Activated CD4-positive, CD25-positive, alpha-beta regulatory T cell (primary cell): ENCODE results near the gene OBSCN.
A peak's percentile ranks its signal among the peaks of the same experiment; 100 is the strongest.

Experiments used
- DNase-seq, 4 experiments: peaks; one replicate each; lab custom pipeline; 2025; lab: John Stamatoyannopoulos, UW

The OBSCN gene

GRCh38 chr1:228368801-228369607 is 161.2 kb downstream of the OBSCN start:
- no peak for DNase-seq

GRCh38 chr1:228369608-228370438 is 162.0 kb downstream of the OBSCN start:
- no peak for DNase-seq

GRCh38 chr1:228370439-228370940 is 162.6 kb downstream of the OBSCN start:
- no peak for DNase-seq

GRCh38 chr1:228370941-228371740 is 163.3 kb downstream of the OBSCN start:
- DNase-seq = no peak

- no peak for DNase-seq
Observed at GRCh38 chr1:228371741-228372182, 163.9 kb downstream of the OBSCN start.

GRCh38 chr1:228372183-228373003 is 164.5 kb downstream of the OBSCN start:
- DNase-seq = no peak

GRCh38 chr1:228373004-228373680 is 165.3 kb downstream of the OBSCN start:
- DNase-seq = no peak

- DNase-seq = no peak
Observed at GRCh38 chr1:228373681-228374571, 166.1 kb downstream of the OBSCN start.

GRCh38 chr1:228374711-228375577 is 167.1 kb downstream of the OBSCN start:
- no peak for DNase-seq

GRCh38 chr1:228375578-228376261 is 167.9 kb downstream of the OBSCN start:
- DNase-seq = no peak

GRCh38 chr1:228376262-228376628 is 168.4 kb downstream of the OBSCN start:
- DNase-seq = no peak

- DNase-seq = no peak
Observed at GRCh38 chr1:228376651-228377631, 169.1 kb downstream of the OBSCN start.

- no peak for DNase-seq
Observed at GRCh38 chr1:228377664-228378089, 169.8 kb downstream of the OBSCN start.

- peak in 1 of 4 experiments; percentile 22 for DNase-seq
Observed at GRCh38 chr1:228378090-228378872, 170.4 kb downstream of the OBSCN start.

- DNase-seq = no peak
Observed at GRCh38 chr1:228378873-228379460, 171.1 kb downstream of the OBSCN start.
